Adrenal gland (tissue), 12 donors: ENCODE measurements around the gene SERPINB6. TPM values are rescaled to one million over a fixed set of nuclear protein-coding genes. Genes with fewer than 3 reads are reported as not detected.
"Not testable (repeated sequence)": the region's sequence is repeated elsewhere in the genome, so short reads cannot be mapped to it uniquely, and the experiment has no call there.

Experiments
- DNase-seq, 7 donors: peaks; one replicate each; pipeline ENCODE4 v3.0.0-alpha.2; 2019 to 2020
- H3K27ac ChIP-seq, 5 donors: fragments of 200-600 bp; sonication (generic) in 4 of 5; 1 replicate in 3 of 5; 2 replicates in 2 of 5; pipeline versions ENCODE4 v1.5.1 to v1.8.0; 2016 to 2020; ENCODE audit warnings: mild to moderate bottlenecking in 1 of 5
- H3K27me3 ChIP-seq: fragments of 200-600 bp; 2 replicates; pipeline ENCODE4 v1.8.0; 2021
- H3K36me3 ChIP-seq, 2 donors: fragments of 200-600 bp; replicated peaks in 1 of 2; 1 replicate in 1 of 2; 2 replicates in 1 of 2; pipeline versions ENCODE4 v1.5.1 to v1.8.0; 2018 to 2022
- H3K4me1 ChIP-seq, 2 donors: fragments of 200-600 bp; replicated peaks in 1 of 2; 1 replicate in 1 of 2; 2 replicates in 1 of 2; pipeline versions ENCODE4 v1.5.1 to v1.8.0; 2018 to 2021
- H3K4me3 ChIP-seq, 4 donors: fragments of 200-600 bp; sonication (generic) in 3 of 4; one replicate each; pipeline ENCODE4 v1.5.1; 2016 to 2018
- H3K9me3 ChIP-seq, 3 donors: fragments of 200-600 bp; sonication (generic) in 1 of 3; replicated peaks in 1 of 3; 1 replicate in 2 of 3; 2 replicates in 1 of 3; pipeline versions ENCODE4 v1.5.1 to v1.8.0; 2016 to 2021
- CTCF ChIP-seq, 6 experiments: fragments of 450-650 bp in 4 of 6; fragments of 200-600 bp in 2 of 6; sonication (generic) in 1 of 6; IDR thresholded peaks; 1 replicate in 5 of 6; 2 replicates in 1 of 6; pipeline versions ENCODE4 v1.5.1 to v1.8.0; 2016 to 2021; ENCODE audit warnings: antibody characterized with exemption in 6 of 6, mild to moderate bottlenecking in 2 of 6, moderate library complexity in 1 of 6
- POLR2A ChIP-seq, 2 donors: fragments of 450-650 bp; IDR thresholded peaks; one replicate each; pipeline ENCODE4 v1.6.1; 2017; ENCODE audit warnings: antibody characterized with exemption in 2 of 2, mild to moderate bottlenecking in 2 of 2, moderate library complexity in 1 of 2
- WGBS, 4 donors: extraction: QIAGEN DNeasy Blood & Tissue Kit in 2 of 4; methylation state at CpG; one replicate each; pipeline versions ENCODE4 v1.1.5 to v1.1.7; 2013 to 2017; 5-methylcytosine and 5-hydroxymethylcytosine counted together
- intact Hi-C, 2 donors: fragments of 100-400 bp; cut with DNase I; formaldehyde crosslinking; loops; one replicate each; pipeline versions ENCODE4 v1.14.1 to v1.15.0; 2022 to 2023
- polyA plus RNA-seq, 3 donors: library from polyadenylated mRNA; stranded (reverse); fragments of 200-250 nt in 2 of 3; fragments of 350-450 nt in 1 of 3; fragmentation: Illumina TruSeq in 1 of 3; extraction: RNeasy Lipid Tissue Mini Kit (QIAGEN cat#74804) in 1 of 3; gene quantifications; one replicate each; pipeline ENCODE4 v1.2.3, GENCODE V29; 2013 to 2014
- total RNA-seq, 9 donors: library from RNA; depleted of rRNA in 4 of 9; stranded (reverse); fragments of >200 nt in 4 of 9; fragments of 120-200 nt in 1 of 9; fragmentation: NEBNext Ultra II Directional in 1 of 9; extraction: Animal tissue kit (Norgen Biotek cat#: 25700) in 1 of 9; gene quantifications; one replicate each; pipeline versions ENCODE4 v1.1.0 to v1.2.4, GENCODE V29; 2013 to 2023
- donor health status: healthy with polysubstance abuse.
- donor health status: Bipolar disorder and iron deficiency.
- donor health status: DM: yes; HTN: yes; CAD: no.
- donor health status: DM: no; HTN: no; CAD: no.
- donor health status: DM: no; HTN: no; CAD: no.
- donor health status: DM: yes; HTN: yes; CAD: no.

The SERPINB6 gene
- total and polyA plus RNA-seq, 12 donors, result 132 to 332 (median 209) TPM

DNA sequence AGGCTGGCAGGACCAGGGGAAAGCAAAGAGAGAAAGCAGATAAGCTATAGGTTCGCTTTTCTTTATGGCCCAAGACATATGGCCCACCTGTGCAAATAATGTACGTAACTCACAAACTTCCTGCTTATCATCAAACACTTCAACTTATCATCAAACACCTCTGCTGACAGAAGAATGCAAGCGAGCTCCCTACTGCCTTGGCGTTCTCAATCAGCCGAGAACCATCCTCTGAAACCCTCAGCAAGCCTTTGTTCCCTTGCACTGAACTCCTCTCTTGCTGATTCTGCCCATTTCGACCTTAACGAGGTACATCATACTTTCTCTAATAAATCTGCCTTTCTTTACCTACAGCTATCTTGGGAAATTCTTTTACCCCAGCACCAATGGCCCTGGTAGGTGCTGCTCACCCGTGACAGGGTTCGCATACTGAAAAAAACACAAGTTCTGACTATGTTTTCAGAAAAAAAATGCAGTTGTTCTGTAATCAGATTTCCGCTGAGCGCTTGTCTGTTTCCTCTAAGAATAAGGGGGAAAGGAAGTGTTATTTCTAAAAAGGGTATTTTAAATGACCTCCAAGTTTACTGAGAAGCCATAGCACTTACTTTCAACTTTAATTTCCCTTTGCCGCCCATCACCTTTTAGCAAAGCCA is 28.3 kb downstream of the SERPINB6 start:
- WGBS, 4 donors, result 55 to 71% (median 64%) methylated on average over 12 of the region's 12 CpGs
- peaks cover 0 to 4% of the 10 kb centered on the region in 2 donors for H3K4me1 ChIP-seq
- TF ChIP-seq CTCF (IDR thresholded peaks at IDR 0.05) (no peak), POLR2A (IDR thresholded peaks at IDR 0.05) (no peak)
- peaks cover 0 to 9% of the 10 kb centered on the region in 2 donors for H3K36me3 ChIP-seq
- H3K4me3 ChIP-seq, result no peak overlapping the region
- intact Hi-C loops, result no loop called here
- H3K9me3 ChIP-seq, result no peaks in the 10 kb centered on the region
- H3K27me3 ChIP-seq, result no peaks in the 10 kb centered on the region
- peak in 2 of 7 donors; percentile 10 to 35 for DNase-seq
- H3K27ac ChIP-seq, result peak overlapping the region in 2 of 5 donors; percentile 29 to 52

GRCh38 chr6:2942116-2942515 is 29.3 kb downstream of the SERPINB6 start:
- H3K27me3 ChIP-seq, H3K36me3 ChIP-seq, H3K4me1 ChIP-seq, H3K4me3 ChIP-seq, intact Hi-C loops, H3K9me3 ChIP-seq, H3K27ac ChIP-seq: not testable (repeated sequence)
- peak in 3 of 7 donors; percentile 6 to 18 (median 9) for DNase-seq
- WGBS, 4 donors, result 88 to 96% (median 92%) methylated on average over 19 to 21 of the region's 21 CpGs

DNA sequence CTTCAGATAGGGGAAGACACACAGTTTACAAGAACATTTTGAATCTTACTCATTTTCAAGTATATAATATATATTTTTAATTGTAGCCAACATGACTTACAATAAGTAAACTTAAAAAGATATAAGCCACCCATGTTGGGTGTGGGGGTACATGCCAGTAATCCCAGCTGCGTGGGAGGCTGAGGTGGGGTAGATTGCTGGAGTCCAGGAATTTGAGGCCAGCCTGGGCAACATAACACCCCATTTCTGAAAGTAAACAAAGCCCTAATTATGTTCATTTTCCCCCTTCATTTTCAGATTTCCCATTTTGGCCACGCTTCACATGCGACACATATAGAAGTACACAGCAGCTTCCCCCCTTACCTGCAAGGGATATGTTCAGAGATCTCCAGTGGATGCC is 30.5 kb downstream of the SERPINB6 start:
- peak in 1 of 7 donors; percentile 1 for DNase-seq
- TF ChIP-seq POLR2A (IDR thresholded peaks at IDR 0.05) (no peak), CTCF (IDR thresholded peaks at IDR 0.05) (no peak)
- peaks cover 0 to 4% of the 10 kb centered on the region in 2 donors for H3K4me1 ChIP-seq
- 84 to 99% (median 96%) methylated on average over 3 of the region's 3 CpGs for WGBS, 4 donors
- no peak overlapping the region for H3K4me3 ChIP-seq
- no peaks in the 10 kb centered on the region for H3K9me3 ChIP-seq
- intact Hi-C loops, result no loop called here
- peak overlapping the region in 1 of 5 donors; percentile 9 for H3K27ac ChIP-seq
- no peaks in the 10 kb centered on the region for H3K27me3 ChIP-seq
- H3K36me3 ChIP-seq, result no peaks in the 10 kb centered on the region

GRCh38 chr6:2940010-2940850 is 31.1 kb downstream of the SERPINB6 start:
- H3K4me1 ChIP-seq, result peaks cover 0 to 4% of the 10 kb centered on the region in 2 donors
- DNase-seq, result peak in 2 of 7 donors; percentile 18 to 48
- 76 to 82% (median 80%) methylated on average over 26 of the region's 26 CpGs for WGBS, 4 donors
- no peaks in the 10 kb centered on the region for H3K27me3 ChIP-seq
- H3K9me3 ChIP-seq, result no peaks in the 10 kb centered on the region
- intact Hi-C loops, result no loop called here
- peak overlapping the region in 1 of 5 donors; percentile 9 for H3K27ac ChIP-seq
- H3K36me3 ChIP-seq, result no peaks in the 10 kb centered on the region
- H3K4me3 ChIP-seq, result no peak overlapping the region
- TF ChIP-seq CTCF (IDR thresholded peaks at IDR 0.05) (no peak), POLR2A (IDR thresholded peaks at IDR 0.05) (no peak)
